Sigmoid colon (tissue), 7 donors: ENCODE measurements around the gene SSPN. TPM values are rescaled to one million over a fixed set of nuclear protein-coding genes. Genes with fewer than 3 reads are reported as not detected.

Source experiments
- DNase-seq: peaks from one replicate; pipeline ENCODE4 v3.0.0-alpha.2; 2019
- H3K27ac ChIP-seq, 4 donors: fragments of 200-600 bp; sonication (generic); one replicate each; pipeline ENCODE4 v1.5.1; 2016 to 2019; ENCODE audit warnings: mild to moderate bottlenecking in 1 of 4
- H3K27me3 ChIP-seq, 3 donors: fragments of 200-600 bp; sonication (generic); one replicate each; pipeline ENCODE4 v1.5.1; 2019; ENCODE audit warnings: mild to moderate bottlenecking in 1 of 3
- H3K36me3 ChIP-seq, 4 donors: fragments of 200-600 bp; sonication (generic); one replicate each; pipeline ENCODE4 v1.5.1; 2016 to 2019
- H3K4me1 ChIP-seq, 4 donors: fragments of 200-600 bp; sonication (generic); one replicate each; pipeline ENCODE4 v1.5.1; 2017 to 2019
- H3K4me3 ChIP-seq, 4 donors: fragments of 200-600 bp; sonication (generic); one replicate each; pipeline ENCODE4 v1.5.1; 2017 to 2019; ENCODE audit warnings: mild to moderate bottlenecking in 2 of 4, moderate library complexity in 1 of 4
- H3K9me3 ChIP-seq, 4 donors: fragments of 200-600 bp in 3 of 4; sonication (generic) in 3 of 4; one replicate each; pipeline versions ENCODE4 v1.5.1 to v1.6.1; 2013 to 2019
- EP300 ChIP-seq, 4 donors: sonication (generic); formaldehyde crosslinking; IDR thresholded peaks; one replicate each; pipeline ENCODE4 v1.6.1; 2017; ENCODE audit warnings: antibody characterized with exemption in 4 of 4
- POLR2A ChIP-seq, 2 donors: fragments of 450-650 bp; IDR thresholded peaks; one replicate each; pipeline ENCODE4 v1.6.1; 2016; ENCODE audit warnings: antibody characterized with exemption in 2 of 2, mild to moderate bottlenecking in 2 of 2, moderate library complexity in 2 of 2
- POLR2AphosphoS5 ChIP-seq, 4 donors: sonication (generic); formaldehyde crosslinking; IDR thresholded peaks; one replicate each; pipeline ENCODE4 v1.6.1; 2017; ENCODE audit warnings: antibody characterized with exemption in 4 of 4
- WGBS, 2 donors: extraction: QIAGEN DNeasy Blood & Tissue Kit; methylation state at CpG; one replicate each; pipeline ENCODE4 v1.1.7; 2013; 5-methylcytosine and 5-hydroxymethylcytosine counted together
- intact Hi-C: fragments of 100-400 bp; cut with DNase I; formaldehyde crosslinking; loops from one replicate; pipeline ENCODE4 v1.15.1; 2023
- polyA plus RNA-seq, 3 donors: library from polyadenylated mRNA; stranded (reverse); fragments of 200-250 nt; gene quantifications; one replicate each; pipeline ENCODE4 v1.2.3, GENCODE V29; 2013
- total RNA-seq, 4 donors: library from RNA; depleted of rRNA; stranded (reverse); fragments of >200 nt; gene quantifications; one replicate each; pipeline ENCODE4 v1.1.0, GENCODE V29; 2016
- TF ChIP-seq, protein P1 (sequence below), 4 experiments: fragments of 450-650 bp in 3 of 4; fragments of 200-600 bp in 1 of 4; IDR thresholded peaks; one replicate each; pipeline ENCODE4 v1.5.1; 2016 to 2019; ENCODE audit warnings: antibody characterized with exemption in 4 of 4, mild to moderate bottlenecking in 3 of 4, moderate library complexity in 2 of 4
- donor health status: healthy with polysubstance abuse.
- donor health status: Bipolar disorder and iron deficiency.
- donor health status: healthy.

Gene SSPN
- total and polyA plus RNA-seq, 7 donors: 3.2 to 54.0 (median 30.3) TPM

DNA sequence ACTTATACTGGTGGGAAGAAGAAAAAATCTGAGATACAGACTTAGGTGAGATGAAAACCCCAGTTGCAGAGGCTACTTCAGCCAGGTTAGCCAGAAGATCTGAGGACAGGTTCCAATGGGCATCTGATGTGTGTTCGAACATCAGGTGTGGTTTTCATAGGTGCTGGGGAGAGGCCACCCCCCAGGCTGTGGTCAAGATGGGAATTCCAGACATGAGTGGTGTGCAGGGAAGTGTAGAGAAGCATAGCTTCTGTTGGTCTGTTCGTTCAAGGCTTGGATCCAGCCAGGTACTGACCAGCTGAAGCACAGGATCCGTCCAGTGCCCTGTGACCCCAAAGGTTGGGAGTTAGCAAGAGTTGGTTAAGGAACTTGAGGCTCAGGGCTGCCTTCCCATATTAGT is 85.5 kb downstream of the SSPN start:
- 93 to 95% methylated on average over 3 of the region's 3 CpGs for WGBS, 2 donors
- no peak for DNase-seq
- Histone ChIP-seq H3K36me3 (no peaks in the 10 kb centered on the region), H3K27me3 (no peaks in the 10 kb centered on the region), H3K9me3 (no peaks in the 10 kb centered on the region), H3K4me1 (no peaks in the 10 kb centered on the region), H3K4me3 (no peak overlapping the region), H3K27ac (no peak overlapping the region)
- no peak for TF ChIP-seq POLR2A (IDR thresholded peaks at IDR 0.05)
- TF ChIP-seq, protein P1, sequence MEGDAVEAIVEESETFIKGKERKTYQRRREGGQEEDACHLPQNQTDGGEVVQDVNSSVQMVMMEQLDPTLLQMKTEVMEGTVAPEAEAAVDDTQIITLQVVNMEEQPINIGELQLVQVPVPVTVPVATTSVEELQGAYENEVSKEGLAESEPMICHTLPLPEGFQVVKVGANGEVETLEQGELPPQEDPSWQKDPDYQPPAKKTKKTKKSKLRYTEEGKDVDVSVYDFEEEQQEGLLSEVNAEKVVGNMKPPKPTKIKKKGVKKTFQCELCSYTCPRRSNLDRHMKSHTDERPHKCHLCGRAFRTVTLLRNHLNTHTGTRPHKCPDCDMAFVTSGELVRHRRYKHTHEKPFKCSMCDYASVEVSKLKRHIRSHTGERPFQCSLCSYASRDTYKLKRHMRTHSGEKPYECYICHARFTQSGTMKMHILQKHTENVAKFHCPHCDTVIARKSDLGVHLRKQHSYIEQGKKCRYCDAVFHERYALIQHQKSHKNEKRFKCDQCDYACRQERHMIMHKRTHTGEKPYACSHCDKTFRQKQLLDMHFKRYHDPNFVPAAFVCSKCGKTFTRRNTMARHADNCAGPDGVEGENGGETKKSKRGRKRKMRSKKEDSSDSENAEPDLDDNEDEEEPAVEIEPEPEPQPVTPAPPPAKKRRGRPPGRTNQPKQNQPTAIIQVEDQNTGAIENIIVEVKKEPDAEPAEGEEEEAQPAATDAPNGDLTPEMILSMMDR (IDR thresholded peaks at IDR 0.05): no peak
- no peak for TF ChIP-seq EP300 (IDR thresholded peaks at IDR 0.05)
- TF ChIP-seq POLR2AphosphoS5 (IDR thresholded peaks at IDR 0.05): no peak
- intact Hi-C loops: no loop called here

DNA sequence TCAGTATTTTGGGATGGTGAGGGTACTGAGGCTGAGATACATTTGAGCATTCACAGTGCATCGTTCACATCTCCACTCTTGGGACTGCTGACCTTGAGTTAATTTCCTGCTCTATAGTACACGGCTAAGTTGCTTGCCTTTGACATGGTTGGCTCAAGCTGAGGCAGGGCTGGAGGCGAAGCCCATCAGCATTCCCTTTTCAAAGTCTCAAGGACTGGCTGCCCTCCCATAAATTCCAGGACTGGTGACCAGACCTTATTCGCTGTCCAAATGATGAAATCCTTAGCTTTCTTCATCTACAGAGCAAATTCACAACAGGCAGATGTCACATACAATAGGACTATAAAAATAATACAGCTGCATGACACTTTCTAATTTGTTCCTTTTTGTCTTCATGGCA is 85.9 kb downstream of the SSPN start:
- WGBS, 2 donors: 86 to 91% methylated on average over 4 of the region's 4 CpGs
- H3K27ac ChIP-seq: no peak overlapping the region
- H3K4me3 ChIP-seq: no peak overlapping the region
- no peak for DNase-seq
- no peaks in the 10 kb centered on the region for H3K27me3 ChIP-seq
- no peaks in the 10 kb centered on the region for H3K9me3 ChIP-seq
- intact Hi-C loops: no loop called here
- TF ChIP-seq EP300 (IDR thresholded peaks at IDR 0.05) (no peak), POLR2AphosphoS5 (IDR thresholded peaks at IDR 0.05) (no peak), POLR2A (IDR thresholded peaks at IDR 0.05) (no peak)
- TF ChIP-seq, protein P1 (IDR thresholded peaks at IDR 0.05): no peak
- no peaks in the 10 kb centered on the region for H3K36me3 ChIP-seq
- no peaks in the 10 kb centered on the region for H3K4me1 ChIP-seq

DNA sequence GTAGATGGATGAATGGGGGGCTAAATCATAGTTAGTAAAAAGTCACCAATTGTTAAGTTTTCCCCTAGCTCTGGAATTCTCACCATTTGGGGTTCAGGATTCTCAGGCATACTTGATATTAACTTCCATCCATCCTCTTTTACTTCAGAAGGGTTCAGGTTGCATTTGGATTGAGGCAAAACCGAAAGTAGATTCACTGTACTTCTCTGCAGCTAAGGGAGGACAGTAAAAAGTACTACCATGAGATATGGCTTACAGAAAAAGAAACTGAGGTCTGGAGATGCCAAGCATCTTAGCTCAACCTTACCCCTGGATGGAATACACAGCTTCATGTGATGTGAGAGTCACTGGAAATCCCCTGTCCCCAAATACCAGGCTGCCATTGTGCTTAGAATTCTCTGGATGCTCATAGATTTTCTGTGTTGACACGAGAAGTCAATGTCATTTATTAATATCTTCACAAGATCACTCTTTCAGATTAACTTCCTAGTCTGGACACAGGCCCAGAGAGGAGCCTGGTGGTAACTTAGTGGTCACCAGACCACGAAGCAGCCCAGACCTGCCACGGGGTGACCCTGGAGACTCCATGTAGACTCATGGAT is 87.1 kb downstream of the SSPN start:
- no peaks in the 10 kb centered on the region for H3K9me3 ChIP-seq
- no peak for TF ChIP-seq POLR2AphosphoS5 (IDR thresholded peaks at IDR 0.05)
- TF ChIP-seq EP300 (IDR thresholded peaks at IDR 0.05): no peak
- TF ChIP-seq POLR2A (IDR thresholded peaks at IDR 0.05): no peak
- TF ChIP-seq, protein P1 (IDR thresholded peaks at IDR 0.05): no peak
- no peak overlapping the region for H3K27ac ChIP-seq
- 89 to 90% methylated on average over 4 of the region's 4 CpGs for WGBS, 2 donors
- H3K36me3 ChIP-seq: no peaks in the 10 kb centered on the region
- H3K4me1 ChIP-seq: peaks cover 0 to under 1% (median 0%) of the 10 kb centered on the region in 4 donors
- no peaks in the 10 kb centered on the region for H3K27me3 ChIP-seq
- intact Hi-C loops: no loop called here
- no peak for DNase-seq
- H3K4me3 ChIP-seq: no peak overlapping the region

DNA sequence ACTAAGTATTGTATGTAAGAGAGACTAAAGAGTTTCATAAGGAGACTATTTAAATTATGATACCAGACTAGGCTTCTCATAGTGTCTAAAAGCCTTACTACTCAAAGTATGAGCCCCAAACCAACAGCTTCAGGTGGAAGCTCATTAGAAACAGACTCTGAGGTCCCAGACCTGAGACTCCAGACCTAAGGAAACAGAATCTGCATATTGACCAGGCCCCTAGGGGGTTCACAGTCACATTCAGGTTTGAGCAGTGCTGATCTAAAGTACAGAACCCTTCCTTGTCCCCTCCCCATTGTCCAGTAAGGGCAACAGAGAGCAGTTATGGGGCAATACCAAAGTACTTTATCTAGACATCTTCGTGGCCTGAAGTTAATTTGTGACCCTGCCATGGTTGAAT is 87.7 kb downstream of the SSPN start:
- Histone ChIP-seq H3K4me1 (peaks cover 0 to 7% (median 5%) of the 10 kb centered on the region in 4 donors), H3K4me3 (no peak overlapping the region), H3K9me3 (no peaks in the 10 kb centered on the region), H3K36me3 (no peaks in the 10 kb centered on the region), H3K27ac (no peak overlapping the region), H3K27me3 (no peaks in the 10 kb centered on the region)
- no peak for TF ChIP-seq EP300 (IDR thresholded peaks at IDR 0.05)
- no peak for TF ChIP-seq POLR2A (IDR thresholded peaks at IDR 0.05)
- TF ChIP-seq POLR2AphosphoS5 (IDR thresholded peaks at IDR 0.05): no peak
- TF ChIP-seq, protein P1 (IDR thresholded peaks at IDR 0.05): no peak
- 6 to 49% methylated on average over 1 of the region's 1 CpG for WGBS, 2 donors
- no peak for DNase-seq
- intact Hi-C loops: no loop called here

DNA sequence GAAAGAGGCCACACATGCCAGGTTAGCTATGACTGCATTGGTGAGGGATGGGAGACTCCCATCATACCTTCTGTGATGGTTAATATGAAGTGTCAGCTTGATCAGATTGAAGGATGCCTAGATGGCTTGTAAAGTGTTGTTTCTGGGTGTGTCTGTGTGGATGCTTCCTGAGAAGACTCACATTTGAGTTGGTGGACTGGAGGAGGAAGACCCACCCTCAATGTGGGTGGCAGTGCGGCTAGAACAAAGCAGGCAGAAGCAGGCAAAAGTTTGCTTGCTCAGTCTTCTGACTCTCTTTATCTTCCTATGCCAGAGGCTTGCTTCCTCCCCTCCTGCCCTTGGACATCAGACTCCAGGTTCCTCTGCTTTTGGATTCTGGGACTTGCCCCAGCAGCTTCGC is 88.2 kb downstream of the SSPN start:
- DNase-seq: no peak
- H3K36me3 ChIP-seq: no peaks in the 10 kb centered on the region
- 88 to 90% methylated on average over 2 of the region's 2 CpGs for WGBS, 2 donors
- H3K27me3 ChIP-seq: no peaks in the 10 kb centered on the region
- H3K9me3 ChIP-seq: no peaks in the 10 kb centered on the region
- peaks cover 0 to 11% (median 7%) of the 10 kb centered on the region in 4 donors for H3K4me1 ChIP-seq
- no peak for TF ChIP-seq EP300 (IDR thresholded peaks at IDR 0.05)
- TF ChIP-seq POLR2A (IDR thresholded peaks at IDR 0.05): no peak
- TF ChIP-seq, protein P1 (IDR thresholded peaks at IDR 0.05): no peak
- TF ChIP-seq POLR2AphosphoS5 (IDR thresholded peaks at IDR 0.05): no peak
- intact Hi-C loops: no loop called here
- no peak overlapping the region for H3K4me3 ChIP-seq
- H3K27ac ChIP-seq: no peak overlapping the region
